ENCODE results near the gene MB. TPM values are rescaled to one million over a fixed set of nuclear protein-coding genes. Genes with fewer than 3 reads are reported as not detected.

The MB gene
- polyA plus RNA-seq, 10 donors: 190 to 359 (median 242) TPM

GRCh38 chr22:35620624-35621251, 3.6 kb upstream of the MB start:
- DNase-seq: peak in 2 of 3 donors; percentile 75 to 82

GRCh38 chr22:35619336-35620094, 2.4 kb upstream of the MB start:
- no peak for DNase-seq

GRCh38 chr22:35618427-35619223, 1.5 kb upstream of the MB start:
- no peak for DNase-seq

- DNase-seq: no peak
Observed at GRCh38 chr22:35616043-35616442, 1.1 kb downstream of the MB start.

- no peak for DNase-seq
Observed at GRCh38 chr22:35615156-35615555, 2.0 kb downstream of the MB start.

GRCh38 chr22:35614404-35614803, 2.7 kb downstream of the MB start:
- no peak for DNase-seq

- no peak for DNase-seq
Observed at GRCh38 chr22:35612903-35613302, 4.2 kb downstream of the MB start.

- no peak for DNase-seq
Observed at GRCh38 chr22:35611891-35612576, 5.1 kb downstream of the MB start.

GRCh38 chr22:35611200-35611890, 5.8 kb downstream of the MB start:
- DNase-seq: no peak

- DNase-seq: no peak
Observed at GRCh38 chr22:35610741-35611140, 6.4 kb downstream of the MB start.

- DNase-seq: no peak
Observed at GRCh38 chr22:35609761-35610160, 7.4 kb downstream of the MB start.

GRCh38 chr22:35609261-35609660, 7.9 kb downstream of the MB start:
- DNase-seq: no peak

GRCh38 chr22:35608088-35608487, 9.0 kb downstream of the MB start:
- DNase-seq: no peak

GRCh38 chr22:35606916-35607315, 10.2 kb downstream of the MB start:
- no peak for DNase-seq

- no peak for DNase-seq
Observed at GRCh38 chr22:35605851-35606481, 11.2 kb downstream of the MB start.

- DNase-seq: no peak
Observed at GRCh38 chr22:35605369-35605680, 11.8 kb downstream of the MB start.

GRCh38 chr22:35604621-35605368, 12.3 kb downstream of the MB start:
- no peak for DNase-seq

GRCh38 chr22:35601743-35602615, 15.2 kb downstream of the MB start:
- no peak for DNase-seq

- DNase-seq: no peak
Observed at GRCh38 chr22:35601013-35601580, 16.0 kb downstream of the MB start.

Data from muscle of back (tissue), 11 donors.